Upper lobe of left lung (tissue), 6 donors: ENCODE results near the gene TAF3. TPM values are rescaled to one million over a fixed set of nuclear protein-coding genes. Genes with fewer than 3 reads are reported as not detected.

Experiments
- ATAC-seq, 2 donors: fragments of 200-7000 bp; cut with Tn5 transposase; one replicate each; pipeline ENCODE4 v1.9.1; 2022; ENCODE audit warnings: mild to moderate bottlenecking in 2 of 2, moderate library complexity in 2 of 2; ENCODE audit not compliant: low FRiP score in 2 of 2
- DNase-seq, 2 donors: peaks; one replicate each; pipeline ENCODE4 v3.0.0-alpha.2; 2019 to 2020
- H3K27ac ChIP-seq, 4 donors: fragments of 200-600 bp; sonication (generic); one replicate each; pipeline ENCODE4 v1.5.1; 2016 to 2019
- H3K27me3 ChIP-seq, 4 donors: fragments of 200-600 bp; sonication (generic); one replicate each; pipeline ENCODE4 v1.5.1; 2017 to 2019
- H3K36me3 ChIP-seq, 4 donors: fragments of 200-600 bp; sonication (generic); one replicate each; pipeline ENCODE4 v1.5.1; 2016 to 2019
- H3K4me1 ChIP-seq, 4 donors: fragments of 200-600 bp; sonication (generic); one replicate each; pipeline ENCODE4 v1.5.1; 2018 to 2019
- H3K4me3 ChIP-seq, 4 donors: fragments of 200-600 bp; sonication (generic); one replicate each; pipeline ENCODE4 v1.5.1; 2017 to 2019; ENCODE audit warnings: mild to moderate bottlenecking in 2 of 4, moderate library complexity in 1 of 4
- H3K9me3 ChIP-seq, 4 donors: fragments of 200-600 bp; sonication (generic); one replicate each; pipeline ENCODE4 v1.5.1; 2018 to 2019
- CTCF ChIP-seq, 6 experiments: fragments of 450-650 bp in 4 of 6; fragments of 200-600 bp in 2 of 6; sonication (generic) in 2 of 6; IDR thresholded peaks; one replicate each; pipeline ENCODE4 v1.5.1; 2016 to 2019; ENCODE audit warnings: antibody characterized with exemption in 6 of 6
- EP300 ChIP-seq, 4 donors: sonication (generic); formaldehyde crosslinking; IDR thresholded peaks; one replicate each; pipeline ENCODE4 v1.5.1; 2017; ENCODE audit warnings: antibody characterized with exemption in 4 of 4, control low read depth in 2 of 4
- POLR2A ChIP-seq, 4 donors: fragments of 450-650 bp; IDR thresholded peaks; one replicate each; pipeline ENCODE4 v1.5.1; 2016 to 2017; ENCODE audit warnings: antibody characterized with exemption in 4 of 4, mild to moderate bottlenecking in 2 of 4
- POLR2AphosphoS5 ChIP-seq, 2 donors: sonication (generic); formaldehyde crosslinking; IDR thresholded peaks; one replicate each; pipeline ENCODE4 v1.5.1; 2017; ENCODE audit warnings: antibody characterized with exemption in 2 of 2
- WGBS, 2 donors: methylation state at CpG; one replicate each; pipeline ENCODE4 v1.1.5; 2017 to 2018; 5-methylcytosine and 5-hydroxymethylcytosine counted together
- total RNA-seq, 6 donors: library from RNA; depleted of rRNA in 4 of 6; stranded (reverse); fragments of >200 nt in 4 of 6; gene quantifications; one replicate each; pipeline versions ENCODE4 v1.1.0 to v1.2.1, GENCODE V29; 2016 to 2021
- donor health status: DM: no; HTN: no; CAD: no; lungs with moderate emphysema.
- donor health status: DM: no; HTN: yes; CAD: no; lungs with severe emphysema.

The TAF3 gene
- total RNA-seq, 6 donors from 2014 or later, result 6.8 to 16.8 (median 10.1) TPM

DNA sequence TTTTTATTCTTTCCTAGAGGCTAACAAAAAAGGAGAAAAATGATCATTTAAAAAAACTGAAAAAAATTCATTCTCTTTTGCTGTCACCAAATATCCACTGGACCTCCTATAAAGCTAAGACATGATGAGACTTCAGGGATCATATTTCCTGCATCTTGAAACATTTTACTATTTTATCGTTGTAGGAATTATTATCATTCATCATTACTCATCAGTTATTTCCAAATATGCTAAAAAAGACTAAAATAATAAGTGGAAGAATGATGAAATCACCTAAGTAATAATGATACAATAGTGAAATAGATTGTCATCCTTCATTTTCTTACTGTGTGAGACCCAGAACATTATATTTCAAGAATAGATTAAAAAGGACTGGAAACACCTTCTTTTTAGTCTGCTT lies 28.3 kb downstream of the TAF3 start:
- H3K4me1 ChIP-seq, result no peaks in the 10 kb centered on the region
- no peak overlapping the region for H3K27ac ChIP-seq
- peaks cover 0 to 2% (median 0%) of the 10 kb centered on the region in 4 donors for H3K36me3 ChIP-seq
- no peaks in the 10 kb centered on the region for H3K27me3 ChIP-seq
- no peak for DNase-seq
- no peak for ATAC-seq
- no peaks in the 10 kb centered on the region for H3K9me3 ChIP-seq
- H3K4me3 ChIP-seq, result no peak overlapping the region
- 81 to 88% methylated on average over 1 of the region's 1 CpG for WGBS, 2 donors
- TF ChIP-seq POLR2A (IDR thresholded peaks at IDR 0.05) (no peak), CTCF (IDR thresholded peaks at IDR 0.05) (no peak), EP300 (IDR thresholded peaks at IDR 0.05) (no peak), POLR2AphosphoS5 (IDR thresholded peaks at IDR 0.05) (no peak)

GRCh38 chr10:7853226-7853842 lies 35.0 kb downstream of the TAF3 start:
- no peaks in the 10 kb centered on the region for H3K36me3 ChIP-seq
- peaks cover 7 to 11% (median 8%) of the 10 kb centered on the region in 4 donors for H3K4me1 ChIP-seq
- no peak for TF ChIP-seq POLR2A (IDR thresholded peaks at IDR 0.05)
- no peak for TF ChIP-seq CTCF (IDR thresholded peaks at IDR 0.05)
- TF ChIP-seq POLR2AphosphoS5 (IDR thresholded peaks at IDR 0.05), result no peak
- TF ChIP-seq EP300 (IDR thresholded peaks at IDR 0.05), result no peak
- H3K27ac ChIP-seq, result no peak overlapping the region
- H3K9me3 ChIP-seq, result no peaks in the 10 kb centered on the region
- no peak overlapping the region for H3K4me3 ChIP-seq
- ATAC-seq (no peak), DNase-seq (no peak)
- H3K27me3 ChIP-seq, result no peaks in the 10 kb centered on the region
- 71 to 80% methylated on average over 4 of the region's 4 CpGs for WGBS, 2 donors

DNA sequence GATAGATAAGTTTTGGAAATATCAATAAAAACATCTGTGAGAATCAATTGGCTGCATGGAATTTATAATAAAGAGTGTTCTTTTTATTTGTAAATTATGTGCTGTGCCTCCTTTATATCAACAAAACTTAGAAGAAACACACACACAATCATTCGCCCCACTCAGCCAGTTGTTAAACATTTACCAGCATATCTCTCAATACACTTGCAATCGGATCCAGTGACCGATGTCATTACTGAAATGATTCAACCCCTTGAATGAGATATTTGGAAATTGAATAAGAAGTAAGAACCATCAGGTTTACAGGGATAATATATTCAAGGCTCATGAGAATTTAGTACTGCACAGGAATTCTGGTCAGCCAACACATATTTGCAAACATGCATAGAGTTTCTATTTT lies 35.6 kb downstream of the TAF3 start:
- Histone ChIP-seq H3K36me3 (no peaks in the 10 kb centered on the region), H3K27ac (no peak overlapping the region), H3K27me3 (no peaks in the 10 kb centered on the region), H3K4me1 (peaks cover 7 to 11% (median 8%) of the 10 kb centered on the region in 4 donors), H3K9me3 (no peaks in the 10 kb centered on the region), H3K4me3 (no peak overlapping the region)
- TF ChIP-seq POLR2AphosphoS5 (IDR thresholded peaks at IDR 0.05), result no peak
- TF ChIP-seq EP300 (IDR thresholded peaks at IDR 0.05), result no peak
- TF ChIP-seq POLR2A (IDR thresholded peaks at IDR 0.05), result no peak
- TF ChIP-seq CTCF (IDR thresholded peaks at IDR 0.05), result no peak
- DNase-seq, result no peak
- WGBS, 2 donors, result 70 to 90% methylated on average over 3 of the region's 3 CpGs
- ATAC-seq, result no peak

DNA sequence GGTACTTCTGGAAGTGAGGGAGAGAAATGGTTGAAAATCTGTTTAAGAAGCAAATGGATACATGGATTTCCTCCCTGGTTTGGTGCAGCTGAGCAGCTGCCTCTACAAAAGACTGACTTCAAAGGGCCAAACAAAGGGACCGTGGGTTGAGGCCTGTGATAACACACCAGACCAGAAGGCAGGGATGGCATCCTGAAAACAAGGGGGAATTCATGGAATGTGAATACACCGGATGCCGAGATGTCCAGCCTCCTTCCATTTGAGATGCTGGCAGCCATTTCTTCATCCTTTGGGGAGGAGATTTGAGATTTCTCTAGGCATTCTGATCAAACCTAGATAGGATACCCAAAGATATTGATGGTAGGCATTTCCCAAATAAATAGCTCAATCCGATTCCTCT lies 36.9 kb downstream of the TAF3 start:
- DNase-seq (no peak), ATAC-seq (no peak)
- 90 to 92% methylated on average over 4 of the region's 4 CpGs for WGBS, 2 donors
- Histone ChIP-seq H3K9me3 (no peaks in the 10 kb centered on the region), H3K4me1 (peaks cover 7 to 11% (median 8%) of the 10 kb centered on the region in 4 donors), H3K4me3 (no peak overlapping the region), H3K36me3 (no peaks in the 10 kb centered on the region), H3K27ac (no peak overlapping the region), H3K27me3 (no peaks in the 10 kb centered on the region)
- no peak for TF ChIP-seq POLR2AphosphoS5 (IDR thresholded peaks at IDR 0.05)
- no peak for TF ChIP-seq CTCF (IDR thresholded peaks at IDR 0.05)
- TF ChIP-seq EP300 (IDR thresholded peaks at IDR 0.05), result no peak
- no peak for TF ChIP-seq POLR2A (IDR thresholded peaks at IDR 0.05)

GRCh38 chr10:7856678-7857077 lies 38.4 kb downstream of the TAF3 start:
- TF ChIP-seq POLR2A (IDR thresholded peaks at IDR 0.05), result no peak
- TF ChIP-seq EP300 (IDR thresholded peaks at IDR 0.05), result no peak
- TF ChIP-seq CTCF (IDR thresholded peaks at IDR 0.05), result no peak
- no peak for TF ChIP-seq POLR2AphosphoS5 (IDR thresholded peaks at IDR 0.05)
- 41 to 60% methylated on average over 3 to 4 of the region's 4 CpGs for WGBS, 2 donors
- ATAC-seq (no peak), DNase-seq (no peak)
- no peaks in the 10 kb centered on the region for H3K36me3 ChIP-seq
- H3K27ac ChIP-seq, result no peak overlapping the region
- H3K4me1 ChIP-seq, result peaks cover 7 to 11% (median 8%) of the 10 kb centered on the region in 4 donors
- H3K4me3 ChIP-seq, result no peak overlapping the region
- no peaks in the 10 kb centered on the region for H3K27me3 ChIP-seq
- peaks cover 3 to 13% (median 10%) of the 10 kb centered on the region in 4 donors for H3K9me3 ChIP-seq
